ENCODE results near the gene OTOP3. TPM values are rescaled to one million over a fixed set of nuclear protein-coding genes. Genes with fewer than 3 reads are reported as not detected.

Gene OTOP3
- total RNA-seq, 1 experiment from 2014 or later = not detected

DNA sequence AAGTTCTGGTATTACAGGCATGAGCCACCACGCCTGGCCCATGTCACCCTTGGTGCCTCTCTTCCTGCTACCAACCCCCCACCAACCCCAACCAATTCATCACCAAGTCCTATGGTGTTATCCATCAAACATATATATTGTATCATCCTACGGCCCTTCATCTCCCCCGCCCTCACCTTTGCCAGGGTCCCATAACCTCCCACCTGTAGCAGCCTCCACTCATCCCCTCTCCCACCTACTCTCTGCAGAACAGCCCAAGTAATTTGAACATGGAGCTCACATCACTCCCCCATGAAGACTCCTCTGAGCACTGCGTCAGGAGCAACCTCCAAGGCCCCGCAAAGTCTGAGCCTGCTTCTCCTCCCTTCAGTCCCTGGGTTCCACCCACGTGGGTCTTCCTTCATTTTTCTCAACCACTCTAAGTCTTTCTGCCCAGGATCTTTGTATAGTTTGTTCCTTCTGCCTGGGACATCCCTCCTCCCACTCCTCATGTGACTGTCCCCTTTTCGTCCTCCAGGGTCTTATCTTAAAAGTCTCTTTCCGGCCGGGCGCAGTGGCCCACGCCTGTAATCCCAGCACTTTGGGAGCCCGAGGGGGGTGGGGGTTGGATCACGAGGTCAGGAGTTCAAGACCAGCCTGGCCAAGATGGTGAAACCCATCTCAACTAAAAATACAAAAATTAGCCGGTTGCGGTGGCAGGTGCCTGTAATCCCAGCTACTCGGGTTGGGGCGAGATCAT is 43.9 kb downstream of the OTOP3 start:
- intact Hi-C loops (cut with micrococcal nuclease) = no loop called here
- no peaks in the 10 kb centered on the region for H3K36me3 ChIP-seq (ENCODE audit: low read depth, low read length)
- no peaks in the 10 kb centered on the region for H3K9me3 ChIP-seq (ENCODE audit: low read length)
- no peak overlapping the region for H3K27ac ChIP-seq (ENCODE audit: low read length)
- no peak overlapping the region for H3K9ac ChIP-seq (ENCODE audit: low read length)
- H3K4me3 ChIP-seq (ENCODE audit: low read length) = no peak overlapping the region
- H3K79me2 ChIP-seq (ENCODE audit: low read length) = no peaks in the 10 kb centered on the region
- H4K20me1 ChIP-seq (ENCODE audit: low read length) = no peaks in the 10 kb centered on the region
- no peak for DNase-seq
- H3K4me1 ChIP-seq (ENCODE audit: insufficient read depth, low read length) = peaks cover 12% of the 10 kb centered on the region
- CTCF ChIA-PET = no interaction called here
- no peaks in the 10 kb centered on the region for H3K9me2 ChIP-seq (replicated peaks; ENCODE audit: low read length)
- no peak overlapping the region for H2AFZ ChIP-seq (ENCODE audit: low read length)
- TF ChIP-seq EZH2 (IDR thresholded peaks at IDR 0.05; ENCODE audit: low read length, unreplicated experiment) (no peak), CTCF (conservative IDR thresholded peaks at IDR 0.05; ENCODE audit: low read depth, low read length) (no peak), EZH2phosphoT487 (IDR thresholded peaks at IDR 0.05; ENCODE audit: borderline replicate concordance, low read length) (no peak)
- H3K4me2 ChIP-seq (ENCODE audit: low read length) = no peak overlapping the region
- POLR2A ChIA-PET (ENCODE audit: unreplicated experiment) = interaction anchor here (0.6 kb wide), 1 partner anchor 16 kb away, joined by 3 read pairs; no protein-coding TSS in a partner anchor
- H3K27me3 ChIP-seq (ENCODE audit: low read length) = no peaks in the 10 kb centered on the region
- no TSS peak for BruUV-seq (replicated peaks)
- no peak for ATAC-seq
- H3F3A ChIP-seq (ENCODE audit: low read length, unreplicated experiment) = no peaks in the 10 kb centered on the region

DNA sequence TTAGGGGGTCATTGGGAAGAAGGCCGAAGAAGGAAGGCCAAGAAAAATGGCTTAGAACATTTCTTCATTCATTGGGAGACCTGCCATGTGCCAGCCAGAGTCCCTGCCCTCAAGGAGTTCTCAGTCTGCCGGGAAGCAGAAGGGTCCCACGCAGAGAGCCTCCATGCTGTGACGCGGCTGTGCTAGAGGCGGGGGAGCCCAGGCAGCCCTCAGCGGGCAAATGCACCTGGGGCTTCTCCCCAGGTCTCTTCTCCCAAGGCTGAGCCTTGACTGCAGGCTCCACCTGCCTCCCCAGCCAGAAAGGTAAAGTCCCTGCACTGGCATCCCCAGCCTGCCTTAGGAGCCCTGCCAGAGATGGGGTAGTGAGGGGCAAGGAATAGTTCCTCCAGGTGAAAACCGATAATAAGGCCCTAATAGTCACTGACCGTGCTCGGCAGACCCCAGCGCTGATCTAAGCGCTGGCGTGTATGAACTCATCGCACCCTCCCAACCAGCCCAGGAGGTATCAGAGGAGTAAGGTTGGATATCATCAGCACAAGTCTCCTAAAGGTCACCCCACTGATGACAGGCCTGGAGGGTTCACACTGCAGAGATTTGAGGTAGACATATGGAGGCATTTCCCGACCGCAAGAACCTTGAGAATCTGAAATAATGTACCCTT is 45.8 kb downstream of the OTOP3 start:
- Histone ChIP-seq H3K79me2 (ENCODE audit: low read length) (no peaks in the 10 kb centered on the region), H3K27me3 (ENCODE audit: low read length) (no peaks in the 10 kb centered on the region), H3K4me3 (ENCODE audit: low read length) (peak overlapping the region; percentile 78), H2AFZ (ENCODE audit: low read length) (peak overlapping the region; percentile 99), H3K27ac (ENCODE audit: low read length) (peak overlapping the region; percentile 50), H3K4me2 (ENCODE audit: low read length) (peak overlapping the region; percentile 98), H3F3A (ENCODE audit: low read length, unreplicated experiment) (peaks cover 2% of the 10 kb centered on the region), H3K9me2 (replicated peaks; ENCODE audit: low read length) (no peaks in the 10 kb centered on the region), H4K20me1 (ENCODE audit: low read length) (no peaks in the 10 kb centered on the region), H3K4me1 (ENCODE audit: insufficient read depth, low read length) (peaks cover 12% of the 10 kb centered on the region), H3K36me3 (ENCODE audit: low read depth, low read length) (no peaks in the 10 kb centered on the region), H3K9ac (ENCODE audit: low read length) (peak overlapping the region; percentile 79), H3K9me3 (ENCODE audit: low read length) (no peaks in the 10 kb centered on the region)
- TF ChIP-seq EZH2 (IDR thresholded peaks at IDR 0.05; ENCODE audit: low read length, unreplicated experiment) (no peak), EZH2phosphoT487 (IDR thresholded peaks at IDR 0.05; ENCODE audit: borderline replicate concordance, low read length) (no peak), CTCF (conservative IDR thresholded peaks at IDR 0.05; ENCODE audit: low read depth, low read length) (no peak)
- intact Hi-C loops (cut with micrococcal nuclease) = no loop called here
- ChIA-PET CTCF (no interaction called here), POLR2A (ENCODE audit: unreplicated experiment) (no interaction called here)
- no peak for ATAC-seq
- TSS peak; percentile 94 for BruUV-seq (replicated peaks)
- DNase-seq = no peak

All from PC-3 (cell line).